ENCODE data around the gene NR1H2. TPM values are rescaled to one million over a fixed set of nuclear protein-coding genes. Genes with fewer than 3 reads are reported as not detected.

NR1H2 gene
- total RNA-seq, 1 experiment from 2014 or later: 40.3 TPM

- CTCF ChIA-PET: no interaction called here
- peaks cover 0 to 4% of the 10 kb centered on the region in 2 experiments; a peak in 1 of 4 replicates for H3K4me1 ChIP-seq (ENCODE audit: control insufficient read depth in 1 of 2, insufficient read depth in 2 of 2, low read length in 2 of 2)
- H3K27ac ChIP-seq (ENCODE audit: low read depth, low read length): no peak overlapping the region
- no peaks in the 10 kb centered on the region for H3K36me3 ChIP-seq (ENCODE audit: control insufficient read depth in 1 of 2, insufficient read depth in 2 of 2, low read length in 2 of 2)
- H3K4me2 ChIP-seq (ENCODE audit: low read length): no peak overlapping the region
- no peaks in the 10 kb centered on the region for H3K27me3 ChIP-seq (ENCODE audit: insufficient read depth, low read length)
- POLR2A ChIA-PET: no interaction called here
- no peak overlapping the region for H3K9ac ChIP-seq (ENCODE audit: low read length)
- BruUV-seq (replicated peaks): no TSS peak
- no peak for ATAC-seq
- RAD21 ChIA-PET (ENCODE audit: low non-redundant PET in 1 of 2, low total read pairs in 2 of 2, uncharacterized antibody in 2 of 2, unreplicated experiment in 2 of 2): no interaction called here
- H3K9me2 ChIP-seq (ENCODE audit: insufficient read depth): no peaks in the 10 kb centered on the region
- no peaks in the 10 kb centered on the region for H3K9me3 ChIP-seq (ENCODE audit: control insufficient read depth in 1 of 2, insufficient read depth in 1 of 2, low read depth in 1 of 2, low read length in 2 of 2)
- no peak overlapping the region for H3K4me3 ChIP-seq (replicated peaks in 1 of 2; ENCODE audit: low read depth in 1 of 2, low read length in 2 of 2)
- intact Hi-C loops (cut with micrococcal nuclease): loop anchor here (10.0 kb wide), 2 partner anchors 342 to 732 kb away; no protein-coding TSS in a partner anchor
- no peaks in the 10 kb centered on the region for H3K79me2 ChIP-seq (ENCODE audit: insufficient read depth, low read length)
- H4K20me1 ChIP-seq (ENCODE audit: insufficient read depth): no peaks in the 10 kb centered on the region
- no peak overlapping the region for H2AFZ ChIP-seq (ENCODE audit: low read depth, low read length, poor library complexity, severe bottlenecking)
- TF ChIP-seq MAX (IDR thresholded peaks at IDR 0.05): no peak
- TF ChIP-seq ELF1 (IDR thresholded peaks at IDR 0.05; ENCODE audit: borderline replicate concordance, low read depth): no peak
- TF ChIP-seq ZNF274 (IDR thresholded peaks at IDR 0.05; ENCODE audit: low read depth, low read length): no peak
- TF ChIP-seq REST (IDR thresholded peaks at IDR 0.05; ENCODE audit: low read depth): no peak
- no peak for TF ChIP-seq POLR2A (IDR thresholded peaks at IDR 0.05; ENCODE audit: borderline replicate concordance, extremely low read depth, insufficient read depth, insufficient read length)
- TF ChIP-seq TCF7L2 (IDR thresholded peaks at IDR 0.05; ENCODE audit: borderline replicate concordance, extremely low read depth, insufficient read depth, insufficient read length): no peak
- no peak for TF ChIP-seq CBX3 (IDR thresholded peaks at IDR 0.05; ENCODE audit: low read depth)
- no peak for TF ChIP-seq JUND (IDR thresholded peaks at IDR 0.05)
- TF ChIP-seq SP1 (IDR thresholded peaks at IDR 0.05; ENCODE audit: low read depth): no peak
- DNase-seq (ENCODE audit: low read depth, low spot score): no peak
Measured at GRCh38 chr19:50362656-50363424, 13.4 kb upstream of the NR1H2 start.
